HepG2 (cell line): ENCODE data around the gene ESPN. TPM values are rescaled to one million over a fixed set of nuclear protein-coding genes. Genes with fewer than 3 reads are reported as not detected.
A peak's percentile ranks its signal among the peaks of the same experiment; 100 is the strongest.

Experiments used
- CBFB ChIP-seq: sonication (generic); formaldehyde crosslinking; IDR thresholded peaks from 2 replicates; pipeline ENCODE4 v1.4.0; 2020; ENCODE audit warnings: missing genetic modification reagents
- CENPX ChIP-seq: sonication (generic); formaldehyde crosslinking; IDR thresholded peaks from 2 replicates; pipeline ENCODE4 v1.9.0; 2021; ENCODE audit warnings: mild to moderate bottlenecking, missing genetic modification reagents, moderate library complexity
- JUND ChIP-seq: sonication (generic); formaldehyde crosslinking; IDR thresholded peaks from 2 replicates; pipeline ENCODE4 v1.8.0; 2022; ENCODE audit warnings: mild to moderate bottlenecking, missing genetic modification reagents
- MYPOP ChIP-seq: sonication (generic); formaldehyde crosslinking; IDR thresholded peaks from 2 replicates; pipeline ENCODE4 v1.8.1; 2023; ENCODE audit warnings: mild to moderate bottlenecking, moderate library complexity, missing genetic modification reagents
- SNAPC4 ChIP-seq: sonication (generic); formaldehyde crosslinking; IDR thresholded peaks from 2 replicates; pipeline ENCODE4 v1.4.0; 2020; ENCODE audit warnings: mild to moderate bottlenecking, missing genetic modification reagents
- TARDBP ChIP-seq: sonication (generic); formaldehyde crosslinking; IDR thresholded peaks from 2 replicates; pipeline ENCODE4 v1.8.0; 2022; ENCODE audit warnings: mild to moderate bottlenecking, missing genetic modification reagents
- ZBTB42 ChIP-seq: sonication (generic); formaldehyde crosslinking; IDR thresholded peaks from 2 replicates; pipeline ENCODE4 v1.5.0; 2020; ENCODE audit warnings: mild to moderate bottlenecking, missing genetic modification reagents
- ZNF263 ChIP-seq: sonication (generic); formaldehyde crosslinking; IDR thresholded peaks from 2 replicates; pipeline ENCODE4 v1.4.0; 2020; ENCODE audit warnings: missing genetic modification reagents
- polyA plus RNA-seq, 8 experiments: library from polyadenylated mRNA; depleted of rRNA in 3 of 8; stranded (reverse) in 7 of 8; unstranded in 1 of 8; fragments of >200 nt; fragmentation: Illumina TruSeq in 4 of 8; extraction: Trizol in 4 of 8; gene quantifications; 2 replicates each; pipeline versions ENCODE4 v1.2.1 to v1.2.3, GENCODE V29; 2011 to 2016; ENCODE audit warnings: low read depth in 4 of 8, missing spikeins in 1 of 8, mixed read lengths in 1 of 8; ENCODE audit not compliant: insufficient read depth in 1 of 8
- total RNA-seq, 5 experiments: library from RNA; depleted of rRNA; stranded (reverse); fragments of >200 nt; fragmentation: Illumina TruSeq; extraction: Trizol; gene quantifications; 2 replicates each; pipeline ENCODE4 v1.2.3, GENCODE V29; 2016; ENCODE audit warnings: low read depth in 1 of 5
- TF ChIP-seq, protein P1 (sequence below): sonication (generic); formaldehyde crosslinking; IDR thresholded peaks from 2 replicates; pipeline ENCODE4 v1.8.0; 2022; ENCODE audit warnings: missing genetic modification reagents, mild to moderate bottlenecking, moderate library complexity, borderline replicate concordance
- TF ChIP-seq, protein P2 (sequence below), 2 experiments: sonication (generic) in 1 of 2; formaldehyde crosslinking in 1 of 2; IDR thresholded peaks; 2 replicates each; pipeline versions ENCODE4 v1.4.0 to v1.6.1; 2018 to 2020; ENCODE audit warnings: missing genetic modification reagents in 2 of 2, borderline replicate concordance in 1 of 2, low read depth in 1 of 2, mild to moderate bottlenecking in 1 of 2, missing biosample characterization in 1 of 2
- TF ChIP-seq, protein P3 (sequence below): sonication (generic); formaldehyde crosslinking; IDR thresholded peaks from 2 replicates; pipeline ENCODE4 v1.9.0; 2022; ENCODE audit warnings: missing genetic modification reagents, mild to moderate bottlenecking, borderline replicate concordance
- TF ChIP-seq, protein P4 (sequence below): IDR thresholded peaks from 2 replicates; pipeline ENCODE4 v1.6.1; 2016; ENCODE audit warnings: low read depth, borderline replicate concordance

The ESPN gene
- total and polyA plus RNA-seq, 2 of the 13 experiments (the other 11 are each of a cell fraction or from before 2014, with no cell fraction given): 48.6 to 54.2 TPM

DNA sequence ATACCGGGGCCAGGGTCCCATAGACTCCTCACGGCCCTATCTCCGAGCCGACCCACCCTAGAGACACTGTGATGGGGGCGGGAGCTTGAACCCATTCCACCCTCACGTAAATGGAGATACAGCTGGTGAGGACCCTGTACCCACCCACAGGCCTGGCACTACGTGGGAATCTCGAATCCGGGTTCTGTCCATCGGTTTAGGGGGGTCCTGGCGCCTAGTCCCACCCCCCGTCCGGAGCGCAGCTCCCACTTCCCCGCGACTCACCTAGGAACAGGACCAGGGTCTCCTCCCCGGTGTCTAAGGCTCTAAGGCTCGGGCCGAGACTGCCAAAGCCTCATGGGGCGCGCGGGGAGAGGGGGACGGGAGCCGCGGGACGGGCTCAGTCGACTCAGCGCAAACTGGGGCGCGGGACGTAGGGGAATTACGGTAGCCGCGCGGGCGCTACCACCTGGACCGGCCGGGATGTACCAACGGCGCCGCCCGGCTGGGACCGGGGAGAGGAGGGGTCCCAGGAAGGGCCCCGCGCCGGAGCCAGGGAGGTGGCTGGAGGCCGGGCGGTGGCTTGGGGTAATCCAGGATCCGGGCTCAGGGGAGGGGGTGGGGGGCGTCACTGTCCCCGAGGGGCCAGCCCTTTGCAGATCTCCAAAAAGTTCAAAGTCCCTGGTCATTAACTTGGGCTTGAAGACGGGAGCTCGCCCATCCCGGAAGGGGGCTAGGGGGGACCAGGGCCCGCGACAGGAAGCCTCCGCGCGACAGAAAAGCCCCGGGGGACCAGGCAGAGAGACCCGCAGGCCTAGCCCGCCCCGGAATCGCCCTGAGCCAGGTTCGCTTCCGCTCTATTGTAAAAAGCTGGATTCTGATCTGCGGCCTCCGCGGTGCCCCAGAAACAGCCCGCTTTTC is 65.9 kb downstream of the ESPN start (continued):
- TF ChIP-seq SNAPC4 (peak; percentile 3; the same call in 1 of the 2 replicates), CENPX (CRISPR knock-in tag) (no peak), JUND (CRISPR knock-in tag) (no peak), ZNF263 (CRISPR knock-in tag) (peak; percentile 14; the same call in 1 of the 2 replicates), CBFB (CRISPR knock-in tag) (0 out of 2 replicates have a peak, but pooled peaks have one; percentile 3), ZBTB42 (CRISPR knock-in tag) (no peak), TARDBP (CRISPR knock-in tag) (peak; percentile 68), MYPOP (CRISPR knock-in tag) (0 out of 2 replicates have a peak, but pooled peaks have one; percentile 71)
- TF ChIP-seq, protein P1, sequence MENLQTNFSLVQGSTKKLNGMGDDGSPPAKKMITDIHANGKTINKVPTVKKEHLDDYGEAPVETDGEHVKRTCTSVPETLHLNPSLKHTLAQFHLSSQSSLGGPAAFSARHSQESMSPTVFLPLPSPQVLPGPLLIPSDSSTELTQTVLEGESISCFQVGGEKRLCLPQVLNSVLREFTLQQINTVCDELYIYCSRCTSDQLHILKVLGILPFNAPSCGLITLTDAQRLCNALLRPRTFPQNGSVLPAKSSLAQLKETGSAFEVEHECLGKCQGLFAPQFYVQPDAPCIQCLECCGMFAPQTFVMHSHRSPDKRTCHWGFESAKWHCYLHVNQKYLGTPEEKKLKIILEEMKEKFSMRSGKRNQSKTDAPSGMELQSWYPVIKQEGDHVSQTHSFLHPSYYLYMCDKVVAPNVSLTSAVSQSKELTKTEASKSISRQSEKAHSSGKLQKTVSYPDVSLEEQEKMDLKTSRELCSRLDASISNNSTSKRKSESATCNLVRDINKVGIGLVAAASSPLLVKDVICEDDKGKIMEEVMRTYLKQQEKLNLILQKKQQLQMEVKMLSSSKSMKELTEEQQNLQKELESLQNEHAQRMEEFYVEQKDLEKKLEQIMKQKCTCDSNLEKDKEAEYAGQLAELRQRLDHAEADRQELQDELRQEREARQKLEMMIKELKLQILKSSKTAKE: 0 out of 2 replicates have a peak, but pooled peaks have one; percentile 31
- TF ChIP-seq, protein P2, sequence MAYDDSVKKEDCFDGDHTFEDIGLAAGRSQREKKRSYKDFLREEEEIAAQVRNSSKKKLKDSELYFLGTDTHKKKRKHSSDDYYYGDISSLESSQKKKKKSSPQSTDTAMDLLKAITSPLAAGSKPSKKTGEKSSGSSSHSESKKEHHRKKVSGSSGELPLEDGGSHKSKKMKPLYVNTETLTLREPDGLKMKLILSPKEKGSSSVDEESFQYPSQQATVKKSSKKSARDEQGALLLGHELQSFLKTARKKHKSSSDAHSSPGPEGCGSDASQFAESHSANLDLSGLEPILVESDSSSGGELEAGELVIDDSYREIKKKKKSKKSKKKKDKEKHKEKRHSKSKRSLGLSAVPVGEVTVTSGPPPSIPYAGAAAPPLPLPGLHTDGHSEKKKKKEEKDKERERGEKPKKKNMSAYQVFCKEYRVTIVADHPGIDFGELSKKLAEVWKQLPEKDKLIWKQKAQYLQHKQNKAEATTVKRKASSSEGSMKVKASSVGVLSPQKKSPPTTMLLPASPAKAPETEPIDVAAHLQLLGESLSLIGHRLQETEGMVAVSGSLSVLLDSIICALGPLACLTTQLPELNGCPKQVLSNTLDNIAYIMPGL (CRISPR knock-in tag; IDR thresholded peaks at IDR 0.05; ENCODE audit: borderline replicate concordance in 1 of 2, low read depth in 1 of 2): peak; percentile 85 to 96
- TF ChIP-seq, protein P3, sequence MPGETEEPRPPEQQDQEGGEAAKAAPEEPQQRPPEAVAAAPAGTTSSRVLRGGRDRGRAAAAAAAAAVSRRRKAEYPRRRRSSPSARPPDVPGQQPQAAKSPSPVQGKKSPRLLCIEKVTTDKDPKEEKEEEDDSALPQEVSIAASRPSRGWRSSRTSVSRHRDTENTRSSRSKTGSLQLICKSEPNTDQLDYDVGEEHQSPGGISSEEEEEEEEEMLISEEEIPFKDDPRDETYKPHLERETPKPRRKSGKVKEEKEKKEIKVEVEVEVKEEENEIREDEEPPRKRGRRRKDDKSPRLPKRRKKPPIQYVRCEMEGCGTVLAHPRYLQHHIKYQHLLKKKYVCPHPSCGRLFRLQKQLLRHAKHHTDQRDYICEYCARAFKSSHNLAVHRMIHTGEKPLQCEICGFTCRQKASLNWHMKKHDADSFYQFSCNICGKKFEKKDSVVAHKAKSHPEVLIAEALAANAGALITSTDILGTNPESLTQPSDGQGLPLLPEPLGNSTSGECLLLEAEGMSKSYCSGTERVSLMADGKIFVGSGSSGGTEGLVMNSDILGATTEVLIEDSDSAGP (CRISPR knock-in tag): peak; percentile 73; the same call in 1 of the 2 replicates
- TF ChIP-seq, protein P4, sequence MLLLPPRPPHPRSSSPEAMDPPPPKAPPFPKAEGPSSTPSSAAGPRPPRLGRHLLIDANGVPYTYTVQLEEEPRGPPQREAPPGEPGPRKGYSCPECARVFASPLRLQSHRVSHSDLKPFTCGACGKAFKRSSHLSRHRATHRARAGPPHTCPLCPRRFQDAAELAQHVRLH (CRISPR knock-in tag): no peak
